HG03066 (cell line): Measurements from ENCODE around the gene FRAT1.
A peak's percentile ranks its signal among the peaks of the same experiment; 100 is the strongest.
"Not testable (repeated sequence)": the region's sequence is repeated elsewhere in the genome, so short reads cannot be mapped to it uniquely, and the experiment has no call there.

Experiments used
- ATAC-seq: cut with Tn5 transposase; IDR thresholded peaks from one replicate; pipeline ENCODE4 v1.9.1; 2021; ENCODE audit warnings: low read depth; ENCODE audit not compliant: unreplicated experiment

FRAT1 gene

GRCh38 chr10:97333601-97334369 lies 14.7 kb downstream of the FRAT1 start:
- ATAC-seq: peak; percentile 22

- peak; percentile 78 for ATAC-seq
These were observed 15.5 kb downstream of the FRAT1 start, which contains the start of gene FRAT2 for GRCh38 chr10:97334370-97335175. TSS of gene FRAT2 (minus strand) at chr10:97334729. CDS start at chr10:97334572, 157 bp downstream.

- ATAC-seq: peak; percentile 1
These were observed 16.1 kb downstream of the FRAT1 start for GRCh38 chr10:97335188-97335619.

GRCh38 chr10:97336006-97336405 lies 16.9 kb downstream of the FRAT1 start:
- ATAC-seq: no peak

GRCh38 chr10:97336446-97336845 lies 17.4 kb downstream of the FRAT1 start:
- no peak for ATAC-seq

GRCh38 chr10:97336942-97337831 lies 18.1 kb downstream of the FRAT1 start:
- ATAC-seq: no peak

- ATAC-seq: no peak
These were observed 19.0 kb downstream of the FRAT1 start for GRCh38 chr10:97338041-97338440.

- ATAC-seq: no peak
These were observed 22.3 kb downstream of the FRAT1 start for GRCh38 chr10:97341416-97341815.

- ATAC-seq: not testable (repeated sequence)
These were observed 24.6 kb downstream of the FRAT1 start for GRCh38 chr10:97343664-97344063.

- no peak for ATAC-seq
These were observed 28.2 kb downstream of the FRAT1 start for GRCh38 chr10:97347317-97347716.

GRCh38 chr10:97349752-97350513 lies 30.9 kb downstream of the FRAT1 start:
- no peak for ATAC-seq

GRCh38 chr10:97353945-97354344 lies 34.9 kb downstream of the FRAT1 start:
- ATAC-seq: no peak

- no peak for ATAC-seq
These were observed 36.5 kb downstream of the FRAT1 start for GRCh38 chr10:97355571-97355975.

- no peak for ATAC-seq
These were observed 37.3 kb downstream of the FRAT1 start for GRCh38 chr10:97356318-97356914.

- ATAC-seq: no peak
These were observed 37.8 kb downstream of the FRAT1 start for GRCh38 chr10:97356918-97357317.

GRCh38 chr10:97358349-97358748 lies 39.3 kb downstream of the FRAT1 start:
- ATAC-seq: no peak

GRCh38 chr10:97358781-97359180 lies 39.7 kb downstream of the FRAT1 start:
- ATAC-seq: no peak

- no peak for ATAC-seq
These were observed 41.9 kb downstream of the FRAT1 start for GRCh38 chr10:97360705-97361536.

- no peak for ATAC-seq
These were observed 42.4 kb downstream of the FRAT1 start for GRCh38 chr10:97361537-97361901.
